GM19025 (cell line): ENCODE data around the gene MPO.

Source experiments
- ATAC-seq: cut with Tn5 transposase; IDR thresholded peaks from one replicate; pipeline ENCODE4 v1.9.1; 2021; ENCODE audit warnings: mild to moderate bottlenecking, low read depth, moderate library complexity; ENCODE audit not compliant: unreplicated experiment

The MPO gene

GRCh38 chr17:58282442-58282841 is 1.7 kb upstream of the MPO start:
- ATAC-seq: no peak

GRCh38 chr17:58281511-58282011 is 826 bp upstream of the MPO start:
- ATAC-seq: no peak

GRCh38 chr17:58279736-58280479 is 827 bp downstream of the MPO start:
- no peak for ATAC-seq

GRCh38 chr17:58279016-58279711 is 1.6 kb downstream of the MPO start:
- no peak for ATAC-seq

- no peak for ATAC-seq
Observed at GRCh38 chr17:58278661-58279015, 2.1 kb downstream of the MPO start.

GRCh38 chr17:58277802-58278595 is 2.7 kb downstream of the MPO start:
- ATAC-seq: no peak

- ATAC-seq: no peak
Observed at GRCh38 chr17:58277107-58277801, 3.5 kb downstream of the MPO start.

- no peak for ATAC-seq
Observed at GRCh38 chr17:58276423-58276822, 4.3 kb downstream of the MPO start.

GRCh38 chr17:58275417-58275816 is 5.3 kb downstream of the MPO start:
- no peak for ATAC-seq

- ATAC-seq: no peak
Observed at GRCh38 chr17:58273453-58274104, 7.2 kb downstream of the MPO start.

- no peak for ATAC-seq
Observed at GRCh38 chr17:58272367-58273280, 8.1 kb downstream of the MPO start.

GRCh38 chr17:58271216-58271931 is 9.4 kb downstream of the MPO start:
- no peak for ATAC-seq

GRCh38 chr17:58270476-58271215 is 10.1 kb downstream of the MPO start:
- no peak for ATAC-seq

GRCh38 chr17:58269557-58270291 is 11.0 kb downstream of the MPO start:
- no peak for ATAC-seq

- ATAC-seq: no peak
Observed at GRCh38 chr17:58268774-58269556, 11.8 kb downstream of the MPO start.

GRCh38 chr17:58268326-58268725 is 12.4 kb downstream of the MPO start:
- ATAC-seq: no peak
